ENCODE measurements around the gene KRTCAP2.
A peak's percentile ranks its signal among the peaks of the same experiment; 100 is the strongest.

KRTCAP2 gene

DNA sequence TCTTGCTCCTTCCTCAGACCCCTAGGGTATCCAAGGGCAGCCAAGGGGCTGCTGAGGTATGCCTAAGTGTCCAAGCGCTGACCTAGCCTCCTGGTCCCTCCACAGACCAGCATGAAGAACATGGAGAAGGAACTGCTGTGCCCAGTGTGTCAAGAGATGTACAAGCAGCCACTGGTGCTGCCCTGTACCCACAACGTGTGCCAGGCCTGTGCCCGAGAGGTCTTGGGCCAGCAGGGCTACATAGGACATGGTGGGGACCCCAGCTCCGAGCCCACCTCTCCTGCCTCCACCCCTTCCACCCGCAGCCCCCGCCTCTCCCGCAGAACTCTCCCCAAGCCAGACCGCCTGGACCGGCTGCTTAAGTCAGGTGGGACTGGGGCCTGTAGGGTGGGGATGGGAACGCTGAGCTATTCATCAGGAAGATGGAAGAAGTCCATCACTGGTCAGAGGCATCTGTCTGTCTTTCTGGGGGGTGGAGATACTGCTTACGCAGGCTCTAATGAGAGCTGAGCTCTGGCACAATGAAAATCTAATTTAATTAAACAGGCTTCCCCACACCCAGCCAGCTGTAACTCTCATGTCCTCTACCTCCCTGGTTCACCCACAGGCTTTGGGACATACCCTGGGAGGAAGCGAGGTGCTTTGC is 2.3 kb upstream of the KRTCAP2 start:
- Histone ChIP-seq H3K9ac (ENCODE audit: low read depth in 1 of 2, low read length in 2 of 2) (no peak overlapping the region), H3K9me3 (ENCODE audit: control insufficient read depth in 1 of 2, low read length in 2 of 2) (no peaks in the 10 kb centered on the region), H3K27ac (ENCODE audit: low read depth, low read length) (no peak overlapping the region), H3K4me3 (ENCODE audit: low read depth in 1 of 2, low read length in 2 of 2) (no peak overlapping the region), H3K27me3 (ENCODE audit: control insufficient read depth in 1 of 2, insufficient read depth in 2 of 2, low read length in 2 of 2) (no peaks in the 10 kb centered on the region), H3K36me3 (ENCODE audit: control insufficient read depth in 1 of 2, insufficient read depth in 2 of 2, low read length in 2 of 2) (peaks cover 0 to 1% of the 10 kb centered on the region in 2 donors), H3K4me1 (ENCODE audit: control insufficient read depth in 1 of 2, insufficient read depth in 2 of 2, low read length in 2 of 2) (peaks cover 33 to 50% of the 10 kb centered on the region in 2 donors)

DNA sequence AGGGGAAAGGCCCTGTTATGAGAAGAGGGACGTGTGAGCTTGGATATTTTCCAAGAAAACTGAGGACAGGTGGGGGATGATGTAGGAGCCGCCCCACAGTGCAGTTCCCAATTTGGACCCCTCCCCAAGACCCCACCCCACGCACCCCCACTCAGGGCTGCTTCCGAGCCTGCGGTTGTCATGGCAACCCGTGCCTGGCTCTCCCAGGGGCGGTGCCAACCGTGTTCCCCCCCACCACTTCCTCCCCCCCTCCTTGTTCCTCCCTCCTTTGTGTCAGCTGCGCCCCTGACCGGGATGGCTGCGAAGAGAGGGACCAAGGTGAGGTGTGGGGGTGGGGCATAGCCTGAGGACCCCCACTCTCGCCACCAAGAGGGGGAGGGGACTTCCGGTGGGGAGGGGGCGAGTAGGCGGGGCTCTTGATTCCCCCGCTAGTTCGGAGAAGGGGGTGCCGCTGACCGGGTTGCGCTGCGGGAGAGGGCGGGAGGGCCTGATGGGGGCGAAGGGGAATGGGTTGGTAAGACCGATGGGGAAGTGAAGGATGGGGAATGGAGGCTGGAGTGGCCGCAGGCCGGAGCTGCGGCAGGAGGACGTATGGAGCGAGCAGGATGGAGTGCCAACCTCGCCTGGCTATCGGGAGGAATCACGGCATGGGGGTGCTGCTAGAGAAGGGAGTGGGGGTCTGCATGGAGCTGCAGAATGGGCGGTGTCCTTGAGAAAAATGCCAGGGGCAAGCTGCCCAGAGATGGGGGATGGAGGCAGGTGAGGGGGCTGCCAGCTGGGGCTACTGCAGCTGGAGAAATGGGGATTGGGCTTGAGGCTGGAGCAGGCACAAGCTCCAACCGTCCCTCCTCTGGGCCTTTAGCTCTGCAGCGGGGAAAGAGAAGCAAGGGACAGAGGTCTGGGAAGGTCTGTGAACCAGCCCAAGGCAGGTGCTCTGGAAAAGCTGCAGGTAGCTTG is 1.5 kb upstream of the KRTCAP2 start:
- Histone ChIP-seq H3K9me3 (ENCODE audit: control insufficient read depth in 1 of 2, low read length in 2 of 2) (no peaks in the 10 kb centered on the region), H3K27ac (ENCODE audit: low read depth, low read length) (no peak overlapping the region), H3K4me1 (ENCODE audit: control insufficient read depth in 1 of 2, insufficient read depth in 2 of 2, low read length in 2 of 2) (peaks cover 32 to 50% of the 10 kb centered on the region in 2 donors), H3K27me3 (ENCODE audit: control insufficient read depth in 1 of 2, insufficient read depth in 2 of 2, low read length in 2 of 2) (no peaks in the 10 kb centered on the region), H3K4me3 (ENCODE audit: low read depth in 1 of 2, low read length in 2 of 2) (peak overlapping the region in 1 of 2 donors; percentile 25), H3K9ac (ENCODE audit: low read depth in 1 of 2, low read length in 2 of 2) (no peak overlapping the region), H3K36me3 (ENCODE audit: control insufficient read depth in 1 of 2, insufficient read depth in 2 of 2, low read length in 2 of 2) (peaks cover 0 to 7% of the 10 kb centered on the region in 2 donors)

DNA sequence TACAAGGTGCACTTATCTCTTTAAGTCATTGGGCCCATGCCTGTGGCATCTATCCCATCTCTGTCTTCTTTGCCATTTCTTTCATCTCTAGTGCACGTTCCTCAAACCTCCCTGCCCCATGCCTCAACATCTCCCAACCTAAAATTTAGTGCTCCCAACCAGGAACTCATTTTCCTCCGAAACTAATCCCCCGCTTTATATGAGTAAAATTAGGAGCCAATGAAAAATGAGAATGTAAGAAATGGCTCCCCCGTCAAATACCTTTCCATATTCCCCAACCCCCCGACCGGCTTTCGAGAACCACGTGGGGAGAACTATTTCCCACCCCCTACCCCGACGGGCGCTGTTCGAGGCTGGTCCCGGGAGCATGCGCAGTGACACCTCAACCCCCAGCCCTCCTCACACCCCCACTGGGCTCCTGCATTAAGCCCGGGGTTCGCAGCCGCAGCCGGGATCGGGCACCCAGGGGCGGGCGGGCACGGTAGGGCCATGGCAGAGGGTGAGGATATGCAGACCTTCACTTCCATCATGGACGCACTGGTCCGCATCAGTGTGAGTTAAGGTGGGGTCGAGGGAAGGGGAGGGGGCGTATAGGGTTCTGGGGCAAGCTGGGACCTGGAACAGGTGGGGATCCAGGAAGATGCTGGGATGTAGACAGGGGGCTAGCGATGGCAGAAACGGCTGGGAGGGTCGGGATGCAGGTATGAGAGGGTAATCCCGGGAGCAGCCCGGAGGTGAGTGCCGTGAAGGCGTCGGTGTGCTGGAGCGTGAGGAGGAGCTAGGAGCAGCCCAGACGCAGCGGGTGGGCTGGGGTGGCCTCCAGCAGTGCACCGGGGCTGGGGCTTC is 597 bp upstream of the KRTCAP2 start, which contains the start of gene TRIM46:
TSS of gene TRIM46 (plus strand) at position 372 of the 846 bp plus-strand sequence. CDS start at position 490, 118 bp downstream.
- Histone ChIP-seq H3K9ac (ENCODE audit: low read depth in 1 of 2, low read length in 2 of 2) (peak within 1 kb of the TSS; percentile 88 to 96), H3K9me3 (ENCODE audit: control insufficient read depth in 1 of 2, low read length in 2 of 2) (no peaks in the 10 kb centered on the region), H3K36me3 (ENCODE audit: control insufficient read depth in 1 of 2, insufficient read depth in 2 of 2, low read length in 2 of 2) (peaks cover 0 to 16% of the 10 kb centered on the region in 2 donors), H3K4me1 (ENCODE audit: control insufficient read depth in 1 of 2, insufficient read depth in 2 of 2, low read length in 2 of 2) (peaks cover 28 to 42% of the 10 kb centered on the region in 2 donors), H3K27ac (ENCODE audit: low read depth, low read length) (peak within 1 kb of the TSS; percentile 77), H3K4me3 (ENCODE audit: low read depth in 1 of 2, low read length in 2 of 2) (peak within 1 kb of the TSS; percentile 84 to 96), H3K27me3 (ENCODE audit: control insufficient read depth in 1 of 2, insufficient read depth in 2 of 2, low read length in 2 of 2) (no peaks in the 10 kb centered on the region)

DNA sequence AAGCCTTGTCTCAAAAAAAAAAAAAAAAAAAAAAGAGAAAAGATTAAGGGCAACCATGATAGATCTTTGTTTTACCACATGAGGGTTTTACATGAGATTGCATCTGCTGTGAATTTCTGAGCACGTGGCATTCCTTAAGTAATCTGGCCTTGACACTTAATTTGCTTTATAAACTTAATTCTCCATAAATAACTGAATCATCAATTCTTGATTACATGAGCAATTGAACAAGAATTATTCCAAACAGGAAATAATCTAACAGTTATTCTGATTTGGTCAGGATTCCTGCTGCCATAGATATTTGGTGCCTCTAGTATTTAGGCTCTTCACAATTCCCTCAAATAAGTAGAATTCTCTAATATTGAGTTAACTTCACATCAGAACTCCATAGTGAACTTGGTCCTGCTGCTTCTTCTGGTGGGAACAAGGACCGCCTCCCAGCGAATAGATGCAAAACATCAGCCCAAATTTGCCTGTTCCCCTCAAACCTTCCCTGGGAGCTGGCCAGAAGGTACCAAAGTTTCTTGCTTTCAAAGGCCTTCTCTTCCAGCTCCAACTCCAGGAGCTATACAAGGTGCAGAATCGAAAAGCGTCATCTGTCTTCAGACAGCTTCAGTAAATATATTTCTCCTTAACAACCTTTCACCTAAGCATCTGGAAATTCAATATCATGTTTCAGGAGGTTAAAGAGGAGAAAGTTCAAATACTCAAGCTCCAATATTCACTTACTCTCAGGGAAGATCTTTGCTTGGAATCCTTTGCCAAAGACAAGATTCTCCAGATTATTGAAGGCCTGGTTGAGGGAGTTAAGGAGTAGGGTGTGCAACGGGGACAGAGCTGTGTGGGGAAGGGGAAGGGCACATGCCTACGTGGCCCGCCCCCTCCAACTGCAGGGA is 1.0 kb downstream of the KRTCAP2 start:
- H3K4me1 ChIP-seq (ENCODE audit: control insufficient read depth in 1 of 2, insufficient read depth in 2 of 2, low read length in 2 of 2) = peaks cover 32 to 40% of the 10 kb centered on the region in 2 donors
- peak overlapping the region; percentile 77 for H3K27ac ChIP-seq (ENCODE audit: low read depth, low read length)
- peak overlapping the region; percentile 88 to 96 for H3K9ac ChIP-seq (ENCODE audit: low read depth in 1 of 2, low read length in 2 of 2)
- no peaks in the 10 kb centered on the region for H3K9me3 ChIP-seq (ENCODE audit: control insufficient read depth in 1 of 2, low read length in 2 of 2)
- H3K4me3 ChIP-seq (ENCODE audit: low read depth in 1 of 2, low read length in 2 of 2) = peak overlapping the region; percentile 84 to 96
- H3K36me3 ChIP-seq (ENCODE audit: control insufficient read depth in 1 of 2, insufficient read depth in 2 of 2, low read length in 2 of 2) = peaks cover 0 to 19% of the 10 kb centered on the region in 2 donors
- no peaks in the 10 kb centered on the region for H3K27me3 ChIP-seq (ENCODE audit: control insufficient read depth in 1 of 2, insufficient read depth in 2 of 2, low read length in 2 of 2)

DNA sequence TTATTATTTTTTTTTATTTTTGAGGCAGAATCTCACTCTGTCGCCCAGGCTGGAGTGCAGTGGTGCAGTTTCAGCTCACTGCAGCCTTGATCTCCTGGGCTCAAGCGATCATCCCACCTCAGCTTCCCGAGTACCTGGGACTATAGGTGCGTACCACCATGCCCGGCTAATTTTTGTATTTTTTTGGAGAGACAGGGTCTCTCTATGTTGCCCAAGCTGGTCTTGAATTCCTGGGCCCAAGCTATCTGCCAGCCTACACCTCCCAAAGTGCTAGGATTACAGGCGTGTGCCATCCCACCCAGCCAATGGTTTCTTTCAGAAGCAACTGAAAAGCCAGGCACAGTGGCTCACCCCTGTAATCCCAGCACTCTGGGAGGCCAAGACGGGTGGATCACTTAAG is 2.3 kb downstream of the KRTCAP2 start:
- Histone ChIP-seq H3K36me3 (ENCODE audit: control insufficient read depth in 1 of 2, insufficient read depth in 2 of 2, low read length in 2 of 2) (peaks cover 0 to 19% of the 10 kb centered on the region in 2 donors), H3K27me3 (ENCODE audit: control insufficient read depth in 1 of 2, insufficient read depth in 2 of 2, low read length in 2 of 2) (no peaks in the 10 kb centered on the region), H3K27ac (ENCODE audit: low read depth, low read length) (no peak overlapping the region), H3K9me3 (ENCODE audit: control insufficient read depth in 1 of 2, low read length in 2 of 2) (no peaks in the 10 kb centered on the region), H3K4me1 (ENCODE audit: control insufficient read depth in 1 of 2, insufficient read depth in 2 of 2, low read length in 2 of 2) (peaks cover 22 to 31% of the 10 kb centered on the region in 2 donors), H3K9ac (ENCODE audit: low read depth in 1 of 2, low read length in 2 of 2) (no peak overlapping the region), H3K4me3 (ENCODE audit: low read depth in 1 of 2, low read length in 2 of 2) (no peak overlapping the region)

DNA sequence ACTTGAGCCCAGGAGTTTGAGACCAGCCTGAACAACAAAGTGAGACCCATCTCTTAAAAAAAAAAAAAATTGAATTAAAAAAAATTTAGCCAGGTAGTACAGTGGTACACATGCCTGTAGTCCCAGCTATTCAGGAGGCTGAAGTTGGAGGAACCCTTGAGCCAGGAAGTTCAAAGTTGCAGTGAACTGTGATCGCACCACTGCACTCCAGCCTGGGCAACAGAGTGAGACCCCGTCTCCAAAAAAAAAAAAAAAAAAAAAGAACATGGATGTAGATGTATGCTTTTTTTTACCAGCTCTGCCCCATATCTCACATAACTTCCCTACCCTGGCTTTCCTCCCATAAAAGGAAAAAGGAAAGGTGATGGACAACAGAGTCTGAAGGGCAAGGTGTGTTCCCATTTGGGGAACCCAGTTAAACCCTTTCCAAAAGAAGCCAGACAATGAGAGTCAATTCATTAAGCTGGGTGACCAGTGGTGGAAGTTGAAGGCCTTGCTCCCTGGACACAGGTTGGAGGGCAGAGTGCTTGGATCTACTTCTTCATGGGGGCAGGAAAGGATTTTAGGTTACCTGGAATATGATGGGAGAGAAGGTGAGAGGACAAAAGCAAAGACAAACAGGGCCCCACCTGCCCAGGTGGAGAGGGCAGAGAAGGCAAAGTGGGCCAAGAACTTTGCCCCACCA is 2.9 kb downstream of the KRTCAP2 start:
- H3K4me1 ChIP-seq (ENCODE audit: control insufficient read depth in 1 of 2, insufficient read depth in 2 of 2, low read length in 2 of 2) = peaks cover 20 to 31% of the 10 kb centered on the region in 2 donors
- H3K27me3 ChIP-seq (ENCODE audit: control insufficient read depth in 1 of 2, insufficient read depth in 2 of 2, low read length in 2 of 2) = no peaks in the 10 kb centered on the region
- H3K27ac ChIP-seq (ENCODE audit: low read depth, low read length) = no peak overlapping the region
- peaks cover 0 to 19% of the 10 kb centered on the region in 2 donors for H3K36me3 ChIP-seq (ENCODE audit: control insufficient read depth in 1 of 2, insufficient read depth in 2 of 2, low read length in 2 of 2)
- no peaks in the 10 kb centered on the region for H3K9me3 ChIP-seq (ENCODE audit: control insufficient read depth in 1 of 2, low read length in 2 of 2)
- no peak overlapping the region for H3K4me3 ChIP-seq (ENCODE audit: low read depth in 1 of 2, low read length in 2 of 2)
- no peak overlapping the region for H3K9ac ChIP-seq (ENCODE audit: low read depth in 1 of 2, low read length in 2 of 2)

DNA sequence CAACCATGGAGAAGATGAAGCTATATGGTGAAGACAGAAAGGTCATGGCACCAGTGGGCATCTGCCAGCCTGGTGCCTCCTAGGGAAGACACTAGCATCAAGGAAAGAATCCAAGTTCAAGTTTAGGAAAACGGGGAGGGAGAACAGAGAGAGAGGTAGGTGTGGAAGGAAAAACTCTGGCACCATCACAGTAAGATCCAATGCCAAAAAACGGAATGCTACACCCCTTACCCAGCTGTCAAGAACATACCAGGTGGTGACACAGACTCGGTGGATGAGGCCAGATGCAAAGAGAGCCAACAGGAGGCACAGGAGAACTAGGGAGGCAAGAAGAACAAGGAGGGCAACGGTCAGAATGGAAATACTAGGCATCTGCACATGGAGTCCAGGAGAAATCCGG is 3.6 kb downstream of the KRTCAP2 start:
- no peak overlapping the region for H3K9ac ChIP-seq (ENCODE audit: low read depth in 1 of 2, low read length in 2 of 2)
- no peak overlapping the region for H3K4me3 ChIP-seq (ENCODE audit: low read depth in 1 of 2, low read length in 2 of 2)
- H3K9me3 ChIP-seq (ENCODE audit: control insufficient read depth in 1 of 2, low read length in 2 of 2) = no peaks in the 10 kb centered on the region
- H3K4me1 ChIP-seq (ENCODE audit: control insufficient read depth in 1 of 2, insufficient read depth in 2 of 2, low read length in 2 of 2) = peaks cover 20 to 26% of the 10 kb centered on the region in 2 donors
- H3K27me3 ChIP-seq (ENCODE audit: control insufficient read depth in 1 of 2, insufficient read depth in 2 of 2, low read length in 2 of 2) = no peaks in the 10 kb centered on the region
- H3K27ac ChIP-seq (ENCODE audit: low read depth, low read length) = no peak overlapping the region
- H3K36me3 ChIP-seq (ENCODE audit: control insufficient read depth in 1 of 2, insufficient read depth in 2 of 2, low read length in 2 of 2) = peaks cover 0 to 19% of the 10 kb centered on the region in 2 donors

DNA sequence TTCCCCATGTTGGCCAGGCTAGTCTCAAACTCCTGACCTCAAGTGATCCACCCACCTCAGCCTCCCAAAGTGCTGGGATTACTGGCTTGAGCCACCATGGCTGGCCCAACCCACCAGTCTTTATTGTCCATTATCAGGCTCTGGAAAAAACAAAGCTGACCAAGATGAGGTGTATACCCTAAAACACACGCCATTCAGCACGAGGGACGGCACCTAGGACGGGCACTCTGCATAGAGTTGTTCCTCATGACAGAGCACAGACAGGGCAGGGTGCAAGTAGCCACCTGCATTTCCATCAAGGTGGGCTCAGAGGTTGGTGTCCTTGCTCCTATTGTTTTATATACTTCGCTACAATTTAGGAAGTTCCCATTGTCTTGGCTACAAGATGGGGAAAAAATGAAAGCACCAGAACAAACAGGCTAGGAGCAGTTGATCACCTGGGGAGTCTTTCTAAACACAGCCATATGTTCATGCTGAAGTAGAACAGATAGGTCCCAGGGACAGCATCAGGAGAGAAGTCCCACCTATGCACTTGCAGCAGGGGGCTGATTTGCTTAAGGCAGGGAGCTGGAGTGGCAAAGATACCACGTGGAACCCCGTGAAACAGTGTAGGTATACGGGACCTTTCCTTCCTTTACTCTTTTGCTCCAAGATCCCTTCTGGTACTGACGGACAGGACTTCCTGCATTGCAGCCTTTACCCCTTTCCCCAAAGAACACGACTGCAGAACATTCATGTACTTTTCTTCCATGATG is 4.5 kb downstream of the KRTCAP2 start:
- H3K9ac ChIP-seq (ENCODE audit: low read depth in 1 of 2, low read length in 2 of 2) = no peak overlapping the region
- H3K27me3 ChIP-seq (ENCODE audit: control insufficient read depth in 1 of 2, insufficient read depth in 2 of 2, low read length in 2 of 2) = no peaks in the 10 kb centered on the region
- peaks cover 0 to 19% of the 10 kb centered on the region in 2 donors for H3K36me3 ChIP-seq (ENCODE audit: control insufficient read depth in 1 of 2, insufficient read depth in 2 of 2, low read length in 2 of 2)
- no peak overlapping the region for H3K27ac ChIP-seq (ENCODE audit: low read depth, low read length)
- no peaks in the 10 kb centered on the region for H3K9me3 ChIP-seq (ENCODE audit: control insufficient read depth in 1 of 2, low read length in 2 of 2)
- no peak overlapping the region for H3K4me3 ChIP-seq (ENCODE audit: low read depth in 1 of 2, low read length in 2 of 2)
- H3K4me1 ChIP-seq (ENCODE audit: control insufficient read depth in 1 of 2, insufficient read depth in 2 of 2, low read length in 2 of 2) = peaks cover 16 to 20% of the 10 kb centered on the region in 2 donors

Data from duodenal mucosa (tissue), 2 donors.